Liver (tissue), 9 donors: Measurements from ENCODE around the gene APBB1. TPM values are rescaled to one million over a fixed set of nuclear protein-coding genes. Genes with fewer than 3 reads are reported as not detected.

ENCODE experiments used
- DNase-seq: peaks from one replicate; pipeline ENCODE4 v3.0.0-alpha.2; 2017; ENCODE audit warnings: low spot score
- H3K27ac ChIP-seq, 2 donors: one replicate each; pipeline ENCODE4 v1.7.0; 2013; ENCODE audit warnings: inconsistent platforms in 2 of 2, low read length in 2 of 2, control low read depth in 1 of 2, low read depth in 1 of 2, mild to moderate bottlenecking in 1 of 2
- H3K27me3 ChIP-seq, 4 donors: one replicate each; pipeline versions ENCODE4 v1.6.1 to v1.7.0; 2013; ENCODE audit warnings: low read length in 3 of 4, inconsistent platforms in 1 of 4, mild to moderate bottlenecking in 1 of 4, moderate library complexity in 1 of 4; ENCODE audit not compliant: control insufficient read depth in 4 of 4, insufficient read depth in 4 of 4
- H3K36me3 ChIP-seq, 4 donors: one replicate each; pipeline versions ENCODE4 v1.6.1 to v1.7.0; 2013; ENCODE audit warnings: low read length in 3 of 4, mild to moderate bottlenecking in 3 of 4, low read depth in 1 of 4, moderate library complexity in 1 of 4; ENCODE audit not compliant: control insufficient read depth in 4 of 4, insufficient read depth in 3 of 4
- H3K4me1 ChIP-seq, 4 donors: one replicate each; pipeline versions ENCODE4 v1.6.1 to v1.7.0; 2013; ENCODE audit warnings: low read length in 3 of 4, mild to moderate bottlenecking in 3 of 4, moderate library complexity in 1 of 4; ENCODE audit not compliant: control insufficient read depth in 4 of 4, insufficient read depth in 4 of 4
- H3K4me3 ChIP-seq, 3 donors: one replicate each; pipeline versions ENCODE4 v1.6.1 to v1.7.0; 2013; ENCODE audit warnings: low read length in 3 of 3, control low read depth in 1 of 3, low read depth in 1 of 3, mild to moderate bottlenecking in 1 of 3
- H3K9ac ChIP-seq, 2 donors: one replicate each; pipeline ENCODE4 v1.7.0; 2013; ENCODE audit warnings: low read length in 2 of 2, mild to moderate bottlenecking in 2 of 2, moderate library complexity in 2 of 2, control low read depth in 1 of 2, low read depth in 1 of 2
- H3K9me3 ChIP-seq, 4 donors: one replicate each; pipeline versions ENCODE4 v1.6.1 to v1.7.0; 2013; ENCODE audit warnings: low read length in 3 of 4; ENCODE audit not compliant: control insufficient read depth in 4 of 4
- ATF3 ChIP-seq: IDR thresholded peaks from 2 replicates; pipeline ENCODE4 v1.6.1; 2016; ENCODE audit warnings: antibody characterized with exemption
- CTCF ChIP-seq: fragments of 150-350 bp; IDR thresholded peaks from 2 replicates; pipeline ENCODE4 v1.5.1; 2017; ENCODE audit warnings: improper control_type of control experiment, low read depth, low read length; ENCODE audit not compliant: missing input control
- FOXA1 ChIP-seq: IDR thresholded peaks from 2 replicates; pipeline ENCODE4 v1.6.1; 2016; ENCODE audit warnings: antibody characterized with exemption
- FOXA2 ChIP-seq: IDR thresholded peaks from 2 replicates; pipeline ENCODE4 v1.6.1; 2016; ENCODE audit warnings: antibody characterized with exemption
- GABPA ChIP-seq, 2 donors: IDR thresholded peaks in 1 of 2; conservative IDR thresholded peaks in 1 of 2; 2 replicates each; pipeline ENCODE4 v1.6.1; 2016; ENCODE audit warnings: antibody characterized with exemption in 2 of 2, mild to moderate bottlenecking in 1 of 2, moderate library complexity in 1 of 2
- HNF4A ChIP-seq, 2 donors: conservative IDR thresholded peaks; 2 replicates each; pipeline ENCODE4 v1.6.1; 2016; ENCODE audit warnings: antibody characterized with exemption in 2 of 2, mild to moderate bottlenecking in 2 of 2
- HNF4G ChIP-seq: IDR thresholded peaks from 2 replicates; pipeline ENCODE4 v1.6.1; 2016; ENCODE audit warnings: antibody characterized with exemption
- JUND ChIP-seq, 2 donors: IDR thresholded peaks; 2 replicates each; pipeline ENCODE4 v1.6.1; 2016; ENCODE audit warnings: antibody characterized with exemption in 2 of 2
- MAX ChIP-seq: IDR thresholded peaks from 2 replicates; pipeline ENCODE4 v1.6.1; 2016; ENCODE audit warnings: antibody characterized with exemption
- NR2F2 ChIP-seq: IDR thresholded peaks from 2 replicates; pipeline ENCODE4 v1.6.1; 2016; ENCODE audit warnings: antibody characterized with exemption
- RAD21 ChIP-seq, 2 donors: IDR thresholded peaks; 2 replicates each; pipeline ENCODE4 v1.6.1; 2016; ENCODE audit warnings: antibody characterized with exemption in 2 of 2, mild to moderate bottlenecking in 2 of 2
- REST ChIP-seq: IDR thresholded peaks from 2 replicates; pipeline ENCODE4 v1.6.1; 2016; ENCODE audit warnings: antibody characterized with exemption, mild to moderate bottlenecking
- RXRA ChIP-seq, 2 donors: IDR thresholded peaks; 2 replicates each; pipeline ENCODE4 v1.6.1; 2017 to 2018; ENCODE audit warnings: antibody characterized with exemption in 2 of 2, mild to moderate bottlenecking in 1 of 2
- TAF1 ChIP-seq: conservative IDR thresholded peaks from 2 replicates; pipeline ENCODE4 v1.6.1; 2016; ENCODE audit warnings: antibody characterized with exemption, mild to moderate bottlenecking
- YY1 ChIP-seq: IDR thresholded peaks from 2 replicates; pipeline ENCODE4 v1.6.1; 2016; ENCODE audit warnings: antibody characterized with exemption, mild to moderate bottlenecking
- ZBTB33 ChIP-seq: IDR thresholded peaks from 2 replicates; pipeline ENCODE4 v1.6.1; 2016; ENCODE audit warnings: antibody characterized with exemption
- WGBS: extraction: QIAGEN DNeasy Blood & Tissue Kit; methylation state at CpG from one replicate; pipeline ENCODE4 v1.1.7; 2013; 5-methylcytosine and 5-hydroxymethylcytosine counted together
- polyA plus RNA-seq, 2 donors: library from polyadenylated mRNA; stranded (reverse) in 1 of 2; unstranded in 1 of 2; fragments of 200-250 nt in 1 of 2; fragments of >200 nt in 1 of 2; fragmentation: Nextera tagmentation in 1 of 2; extraction: Ambion mirVana in 1 of 2; gene quantifications; one replicate each; pipeline versions ENCODE4 v1.2.1 to v1.2.3, GENCODE V29; 2013 to 2015
- total RNA-seq, 2 donors: library from RNA; depleted of rRNA; stranded (reverse); fragments of >200 nt; gene quantifications; one replicate each; pipeline ENCODE4 v1.2.3, GENCODE V29; 2014
- donor health status: healthy.
- donor health status: healthy.
- donor health status: healthy.
- donor health status: healthy.
- donor health status: healthy.

APBB1 gene
- total and polyA plus RNA-seq, 4 donors: 2.5 to 8.6 (median 6.3) TPM

- Histone ChIP-seq H3K9me3 (no peaks in the 10 kb centered on the region), H3K36me3 (peaks cover 10 to 46% (median 21%) of the 10 kb centered on the region in 4 donors), H3K27ac (no peak overlapping the region), H3K4me3 (no peak overlapping the region), H3K9ac (no peak overlapping the region), H3K27me3 (no peaks in the 10 kb centered on the region), H3K4me1 (no peaks in the 10 kb centered on the region)
- WGBS: 94% methylated on average over 3 of the region's 3 CpGs
- TF ChIP-seq RXRA (IDR thresholded peaks at IDR 0.05): no peak
- no peak for TF ChIP-seq TAF1
- no peak for TF ChIP-seq ATF3
- no peak for TF ChIP-seq FOXA2
- DNase-seq: no peak
Measured at GRCh38 chr11:6452219-6452618, 33.3 kb upstream of the APBB1 start.

GRCh38 chr11:6448574-6448973, 29.7 kb upstream of the APBB1 start:
- Histone ChIP-seq H3K9ac (no peak overlapping the region), H3K27ac (no peak overlapping the region), H3K27me3 (no peaks in the 10 kb centered on the region), H3K9me3 (no peaks in the 10 kb centered on the region), H3K36me3 (peaks cover 0 to 22% (median 8%) of the 10 kb centered on the region in 4 donors), H3K4me1 (peaks cover 0 to 5% (median 4%) of the 10 kb centered on the region in 4 donors), H3K4me3 (no peak overlapping the region)
- whole genome bisulfite sequencing: 98% methylated on average over 3 of the region's 3 CpGs
- TF ChIP-seq JUND (IDR thresholded peaks at IDR 0.05) (no peak), CTCF (no peak), YY1 (no peak), MAX (no peak), REST (no peak), ATF3 (no peak), NR2F2 (no peak), FOXA2 (no peak), GABPA (IDR thresholded peaks at IDR 0.05 in 1 of 2, conservative IDR thresholded peaks at IDR 0.05 in 1 of 2) (no peak), HNF4A (conservative IDR thresholded peaks at IDR 0.05) (no peak), TAF1 (no peak), RAD21 (IDR thresholded peaks at IDR 0.05) (no peak), RXRA (IDR thresholded peaks at IDR 0.05) (no peak), ZBTB33 (no peak), HNF4G (no peak), FOXA1 (no peak)
- no peak for DNase-seq
